Breast epithelium (tissue), 3 donors: ENCODE results near the gene PISD.

Experiments
- POLR2A ChIP-seq: fragments of 450-650 bp; IDR thresholded peaks from one replicate; pipeline ENCODE4 v1.6.1; 2016; ENCODE audit warnings: antibody characterized with exemption, mild to moderate bottlenecking, moderate library complexity
- POLR2AphosphoS5 ChIP-seq, 3 donors: sonication (generic); formaldehyde crosslinking; IDR thresholded peaks; one replicate each; pipeline ENCODE4 v1.6.1; 2017; ENCODE audit warnings: antibody characterized with exemption in 3 of 3
- TF ChIP-seq, protein P1 (sequence below), 3 donors: fragments of 450-650 bp; IDR thresholded peaks; one replicate each; pipeline ENCODE4 v1.5.1; 2016 to 2017; ENCODE audit warnings: antibody characterized with exemption in 3 of 3, mild to moderate bottlenecking in 3 of 3, moderate library complexity in 3 of 3

- TF ChIP-seq, protein P1, sequence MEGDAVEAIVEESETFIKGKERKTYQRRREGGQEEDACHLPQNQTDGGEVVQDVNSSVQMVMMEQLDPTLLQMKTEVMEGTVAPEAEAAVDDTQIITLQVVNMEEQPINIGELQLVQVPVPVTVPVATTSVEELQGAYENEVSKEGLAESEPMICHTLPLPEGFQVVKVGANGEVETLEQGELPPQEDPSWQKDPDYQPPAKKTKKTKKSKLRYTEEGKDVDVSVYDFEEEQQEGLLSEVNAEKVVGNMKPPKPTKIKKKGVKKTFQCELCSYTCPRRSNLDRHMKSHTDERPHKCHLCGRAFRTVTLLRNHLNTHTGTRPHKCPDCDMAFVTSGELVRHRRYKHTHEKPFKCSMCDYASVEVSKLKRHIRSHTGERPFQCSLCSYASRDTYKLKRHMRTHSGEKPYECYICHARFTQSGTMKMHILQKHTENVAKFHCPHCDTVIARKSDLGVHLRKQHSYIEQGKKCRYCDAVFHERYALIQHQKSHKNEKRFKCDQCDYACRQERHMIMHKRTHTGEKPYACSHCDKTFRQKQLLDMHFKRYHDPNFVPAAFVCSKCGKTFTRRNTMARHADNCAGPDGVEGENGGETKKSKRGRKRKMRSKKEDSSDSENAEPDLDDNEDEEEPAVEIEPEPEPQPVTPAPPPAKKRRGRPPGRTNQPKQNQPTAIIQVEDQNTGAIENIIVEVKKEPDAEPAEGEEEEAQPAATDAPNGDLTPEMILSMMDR (IDR thresholded peaks at IDR 0.05): no peak
- no peak for TF ChIP-seq POLR2A
- no peak for TF ChIP-seq POLR2AphosphoS5 (IDR thresholded peaks at IDR 0.05)
These were observed 638 bp upstream of the PISD start for GRCh38 chr22:31662668-31663037.
